ENCODE measurements around the gene PPP1R2.
"Not testable (repeated sequence)": the region's sequence is repeated elsewhere in the genome, so short reads cannot be mapped to it uniquely, and the experiment has no call there.

The PPP1R2 gene

DNA sequence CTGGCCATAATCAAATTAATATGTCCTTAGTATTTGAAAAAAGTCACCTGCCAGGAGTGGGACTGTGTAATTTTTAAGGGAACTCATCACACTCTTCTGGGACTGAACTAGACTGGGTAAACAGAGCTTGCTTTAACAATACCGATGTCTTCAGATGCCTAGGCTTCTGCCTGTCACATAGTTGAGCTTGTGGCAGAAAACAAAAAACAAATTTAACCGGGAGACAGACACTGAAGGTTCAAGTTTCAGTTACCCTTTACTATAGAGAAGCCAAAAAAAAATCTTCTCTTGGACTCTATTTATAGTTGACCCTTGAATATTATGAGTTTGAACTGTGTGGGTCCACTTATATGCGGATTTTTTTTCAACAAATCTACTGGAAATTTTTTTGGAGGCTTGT is 10.8 kb downstream of the PPP1R2 start:
- no peak for DNase-seq

DNA sequence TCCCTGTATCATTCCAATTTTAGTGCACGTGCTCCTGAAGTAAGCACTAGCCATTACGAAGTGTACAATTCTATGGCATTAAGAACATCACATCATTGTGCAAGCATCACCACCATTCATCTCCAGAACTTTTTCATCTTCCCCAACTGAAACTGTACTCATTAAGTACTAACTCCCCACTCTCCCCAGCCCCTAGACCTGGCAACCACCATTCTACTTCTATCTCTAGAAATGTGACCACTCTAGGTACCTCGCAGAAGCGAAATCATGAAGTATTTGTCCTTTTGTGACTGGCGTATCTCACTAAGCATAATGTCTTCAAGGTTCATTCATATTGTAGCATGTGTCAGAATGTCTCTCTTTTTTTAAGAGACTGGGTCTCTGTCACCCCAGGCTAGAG is 11.4 kb downstream of the PPP1R2 start:
- no peak for DNase-seq

DNA sequence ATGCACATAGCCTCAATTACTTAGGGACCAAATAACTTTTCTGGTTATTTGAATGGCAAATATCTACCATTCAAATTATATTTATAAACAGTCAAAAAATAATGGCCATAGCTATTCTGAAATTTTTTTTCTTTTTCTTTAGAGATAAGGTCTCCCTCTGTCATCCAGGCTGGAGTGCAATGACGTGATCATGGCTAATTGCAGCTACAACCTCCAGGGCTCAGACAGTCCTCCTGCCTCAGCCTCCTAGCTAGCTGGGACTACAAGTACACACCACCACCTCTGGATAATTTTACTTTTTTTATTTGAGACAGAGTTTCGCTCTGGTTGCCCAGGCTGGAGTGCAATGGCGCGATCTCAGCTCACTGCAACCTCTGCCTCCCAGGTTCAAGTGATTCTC is 16.6 kb downstream of the PPP1R2 start:
- no peak for DNase-seq

DNA sequence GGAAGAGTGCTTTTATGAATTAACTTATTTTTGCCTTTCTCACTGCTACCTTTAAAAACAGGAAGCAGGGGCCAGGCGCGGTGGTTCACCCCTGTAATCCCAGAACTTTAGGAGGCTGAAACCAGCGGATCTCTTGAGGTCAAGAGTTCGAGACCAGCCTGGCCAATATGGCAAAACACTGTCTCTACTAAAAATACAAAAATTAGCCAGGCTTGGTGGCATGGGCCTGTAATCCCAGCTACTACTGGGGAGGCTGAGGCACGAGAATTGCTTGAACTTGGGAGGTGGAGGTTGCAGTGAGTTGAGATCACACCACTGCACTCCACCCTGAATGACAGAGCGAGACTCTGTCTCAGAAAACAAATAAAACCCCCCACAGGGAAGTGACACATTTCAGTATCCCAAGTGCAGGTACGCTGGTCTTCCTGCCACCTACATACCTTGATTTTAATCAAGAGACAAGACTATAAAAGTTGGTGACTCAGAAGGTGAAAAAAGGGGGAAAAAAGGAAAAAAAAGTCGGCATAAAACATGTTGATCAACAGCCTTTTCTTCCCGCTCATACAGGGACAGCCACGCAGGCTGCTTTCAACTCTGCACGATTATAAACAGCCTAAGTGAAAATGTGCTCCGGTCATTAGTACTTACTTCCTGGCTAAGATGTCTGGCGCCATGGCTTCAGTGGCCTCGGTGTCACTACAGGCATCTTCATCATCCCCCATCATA is 18.8 kb downstream of the PPP1R2 start:
- DNase-seq = no peak

DNA sequence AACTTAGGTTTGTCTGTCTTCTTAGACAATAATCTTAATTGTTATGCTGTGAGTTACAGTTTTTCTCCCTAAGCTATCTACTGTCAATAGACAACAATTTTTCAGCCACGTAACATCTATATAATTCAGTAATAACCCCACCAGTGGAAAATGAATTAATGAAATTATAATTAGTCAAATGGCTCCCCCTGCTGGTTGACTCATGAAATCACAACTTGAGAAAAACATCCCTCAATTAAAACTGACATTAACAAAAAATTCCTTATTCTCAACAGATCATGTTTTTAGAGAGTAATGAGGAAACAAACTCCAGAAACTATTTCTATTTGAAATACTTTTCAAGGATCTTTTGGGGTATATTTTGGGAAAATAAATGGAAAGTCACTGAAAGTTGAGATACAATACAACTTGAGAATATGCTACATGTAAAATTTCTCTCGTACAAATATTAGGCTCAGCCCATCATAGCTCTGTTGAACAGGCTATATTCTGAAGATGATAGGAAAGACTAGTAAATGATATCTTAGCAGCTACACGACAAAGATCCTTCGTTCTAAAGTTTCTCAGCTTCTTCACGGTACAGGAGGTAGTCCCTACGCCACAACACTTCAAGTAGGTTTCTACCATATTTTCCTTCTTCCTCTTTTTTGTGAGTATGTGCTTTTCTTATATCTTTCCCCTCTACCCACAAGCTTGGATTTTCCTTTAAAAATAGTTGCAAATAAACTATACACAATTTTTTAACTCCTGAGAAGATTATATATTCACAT is 20.7 kb downstream of the PPP1R2 start:
- DNase-seq = peak; percentile 25

DNA sequence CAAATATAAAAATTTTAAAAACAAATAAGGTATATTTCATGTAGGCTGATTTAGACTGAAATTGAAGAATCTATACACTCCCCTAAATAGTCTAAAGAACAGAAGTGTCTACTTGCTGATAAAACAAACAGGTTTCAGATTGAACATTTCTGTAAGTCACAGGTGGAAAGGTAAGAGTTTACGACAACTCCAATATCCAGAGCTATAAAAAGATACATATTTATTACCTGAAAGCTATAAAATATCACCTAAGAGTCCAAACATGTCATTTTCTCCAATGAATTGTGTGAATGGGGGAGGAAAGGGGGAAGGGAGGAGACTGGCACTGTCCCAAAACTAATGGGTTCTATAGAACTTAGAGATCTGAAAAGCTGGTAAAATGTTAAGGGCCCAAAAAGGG is 26.1 kb downstream of the PPP1R2 start:
- DNase-seq = no peak

DNA sequence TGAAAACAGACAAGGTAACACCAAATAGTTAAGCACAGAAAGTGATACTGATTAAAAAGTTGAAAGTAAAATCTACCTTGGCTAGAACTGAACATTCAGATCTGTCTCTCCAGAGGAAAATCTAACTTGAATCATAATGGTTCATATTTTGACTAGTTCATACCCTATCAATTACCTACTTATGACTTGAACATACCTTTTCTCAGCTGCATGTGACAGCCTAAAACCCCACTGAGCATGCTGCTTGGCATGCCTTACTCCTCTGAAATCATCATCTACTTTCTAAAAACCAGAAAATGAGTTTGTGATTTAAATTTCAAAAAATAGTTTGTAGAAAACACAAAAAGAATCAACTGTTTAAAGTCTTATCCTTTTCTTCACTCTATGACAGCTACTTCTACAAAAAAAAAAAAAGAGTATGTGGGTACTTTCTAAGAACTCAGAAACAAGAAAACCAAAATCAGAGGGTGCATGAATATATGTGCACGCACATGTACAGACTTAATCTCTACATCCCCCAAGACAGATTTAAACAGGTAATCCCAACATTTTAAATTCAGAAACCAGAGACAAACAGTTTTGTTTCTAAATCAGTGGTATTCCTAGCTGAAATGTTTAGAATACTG is 28.4 kb downstream of the PPP1R2 start:
- DNase-seq = not testable (repeated sequence)

DNA sequence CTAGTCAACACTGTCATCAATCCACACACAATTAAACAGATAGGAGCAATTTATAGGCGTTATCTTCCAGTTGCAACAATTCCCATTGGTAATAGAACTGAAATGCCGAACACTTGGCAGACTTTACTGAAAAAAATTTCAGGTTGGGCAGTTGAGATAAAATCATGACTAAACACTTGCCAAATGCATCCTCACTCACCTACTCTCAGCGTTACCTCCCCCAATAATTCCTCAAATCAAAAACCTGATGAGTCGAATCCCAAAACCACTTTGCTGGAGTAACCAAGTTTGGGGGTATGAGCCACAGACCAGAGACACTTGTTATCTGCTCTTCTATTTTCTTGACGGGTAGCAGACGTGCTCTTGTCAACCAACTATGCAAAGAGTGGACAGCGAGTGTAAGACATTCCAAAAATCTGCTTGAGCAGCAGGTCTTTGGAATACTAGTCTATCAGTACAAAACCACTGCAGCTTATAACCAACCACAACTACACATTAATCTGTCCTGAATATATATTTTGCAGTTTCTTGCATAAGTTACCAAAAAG is 30.3 kb downstream of the PPP1R2 start:
- DNase-seq = no peak

DNA sequence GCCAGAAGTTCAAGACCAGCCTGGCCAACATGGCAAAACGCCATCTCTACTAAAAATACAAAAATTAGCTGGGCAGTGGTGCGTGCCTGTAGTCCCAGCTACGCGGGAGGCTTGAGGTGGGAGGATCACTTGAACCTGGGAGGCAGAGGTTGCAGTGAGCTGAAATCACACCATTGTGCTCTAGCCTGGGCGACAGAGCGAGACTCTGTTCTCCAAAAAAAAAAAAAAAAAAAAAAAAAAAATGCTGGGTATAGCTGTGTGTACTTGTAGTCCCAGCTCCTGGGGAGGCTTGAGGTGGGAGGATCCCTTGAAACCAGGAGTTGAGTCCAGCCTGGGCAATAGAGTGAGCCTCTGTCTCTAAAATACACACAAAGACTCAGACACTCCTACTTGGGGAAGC is 32.0 kb downstream of the PPP1R2 start:
- no peak for DNase-seq

DNA sequence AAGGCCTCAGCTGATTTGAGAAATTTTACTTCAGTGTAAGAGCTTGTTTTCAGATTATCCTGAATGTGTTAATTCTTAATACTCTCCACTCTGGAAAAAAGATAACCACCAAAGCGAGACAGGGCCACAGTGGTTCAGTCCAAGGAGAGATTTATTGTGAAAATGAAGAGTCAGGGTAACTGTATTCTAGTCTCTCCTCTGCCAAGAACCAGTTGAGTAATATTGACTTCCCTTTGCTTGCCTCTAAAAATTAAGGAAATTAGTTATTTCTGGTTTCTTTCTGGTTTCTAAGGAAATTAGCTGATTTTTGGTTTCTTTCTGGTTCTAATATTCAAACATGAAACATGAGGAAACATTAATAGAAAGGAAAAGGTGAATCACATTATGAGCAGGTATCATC is 34.9 kb downstream of the PPP1R2 start:
- DNase-seq = no peak

DNA sequence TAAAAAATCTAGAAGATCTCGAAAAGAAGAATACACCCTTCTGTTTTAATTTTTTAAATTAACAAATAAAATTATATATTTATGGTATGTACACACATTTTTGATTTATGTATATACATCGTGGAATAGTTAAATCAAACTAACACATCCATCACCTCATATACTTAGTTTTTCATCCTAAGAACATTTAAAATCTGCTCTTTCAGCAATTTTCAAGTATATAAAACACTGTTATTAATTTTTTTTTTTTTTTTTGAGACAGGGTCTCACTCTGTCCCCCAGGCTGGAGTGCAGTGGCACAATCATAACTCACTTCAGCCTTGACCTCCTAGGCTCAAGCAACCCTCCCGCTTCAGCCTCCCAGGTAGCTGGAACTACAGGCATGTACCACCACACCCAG is 67.5 kb downstream of the PPP1R2 start:
- no peak for DNase-seq

DNA sequence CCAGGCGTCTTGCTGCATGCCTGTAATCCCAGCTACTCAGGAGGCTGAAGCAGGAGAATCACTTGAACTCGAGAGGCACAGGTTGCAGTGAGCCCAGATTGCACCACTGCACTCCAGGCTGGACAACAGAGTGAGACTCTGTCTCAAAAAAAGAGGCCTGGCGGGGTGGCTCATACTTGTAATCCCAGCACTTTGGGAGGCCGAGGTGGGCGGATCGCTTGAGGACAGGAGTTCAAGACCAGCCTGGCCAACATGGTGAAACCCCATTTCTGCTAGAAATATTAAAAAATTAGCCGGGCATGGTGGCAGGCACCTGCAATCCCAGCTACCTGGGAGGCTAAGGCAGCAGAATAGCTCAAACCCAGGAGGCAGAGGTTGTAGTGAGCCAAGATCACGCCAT is 68.0 kb downstream of the PPP1R2 start:
- DNase-seq = not testable (repeated sequence)

DNA sequence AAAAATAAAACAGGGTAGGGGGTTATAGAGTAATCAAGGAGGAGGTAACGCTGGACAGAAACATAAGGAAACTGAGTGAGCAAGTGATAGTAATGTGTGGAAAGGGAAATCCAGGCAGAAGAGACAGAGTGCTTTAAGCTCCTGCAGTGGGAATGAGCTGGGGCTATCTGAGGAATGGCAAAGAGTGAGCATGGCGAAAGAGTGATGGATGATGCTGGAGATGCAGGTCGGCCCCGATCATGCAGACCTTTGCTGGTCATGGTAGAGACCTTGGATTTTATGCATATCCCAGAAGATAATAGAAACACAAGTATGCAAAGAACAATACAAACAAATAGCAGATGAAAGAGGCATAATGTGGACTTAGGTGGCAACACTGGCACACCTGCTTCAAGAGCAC is 74.3 kb downstream of the PPP1R2 start:
- no peak for DNase-seq

DNA sequence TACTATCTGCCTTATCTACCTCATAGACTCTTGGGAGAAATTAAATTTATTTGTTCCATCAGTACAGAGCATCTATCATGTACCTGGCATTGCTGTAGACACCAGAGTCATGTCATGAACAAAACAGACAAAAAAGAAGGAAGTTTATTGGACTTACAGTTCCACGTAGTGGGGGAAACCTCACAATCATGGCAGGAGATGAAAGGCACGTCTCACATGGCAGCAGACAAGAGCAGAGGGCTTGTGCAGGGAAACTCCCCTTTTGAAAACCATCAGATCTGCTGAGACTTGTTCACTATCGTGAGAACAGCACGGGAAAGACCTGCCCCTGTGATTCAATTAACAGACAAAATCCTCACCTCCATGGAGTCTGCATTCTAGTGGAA is 74.7 kb downstream of the PPP1R2 start:
- no peak for DNase-seq

DNA sequence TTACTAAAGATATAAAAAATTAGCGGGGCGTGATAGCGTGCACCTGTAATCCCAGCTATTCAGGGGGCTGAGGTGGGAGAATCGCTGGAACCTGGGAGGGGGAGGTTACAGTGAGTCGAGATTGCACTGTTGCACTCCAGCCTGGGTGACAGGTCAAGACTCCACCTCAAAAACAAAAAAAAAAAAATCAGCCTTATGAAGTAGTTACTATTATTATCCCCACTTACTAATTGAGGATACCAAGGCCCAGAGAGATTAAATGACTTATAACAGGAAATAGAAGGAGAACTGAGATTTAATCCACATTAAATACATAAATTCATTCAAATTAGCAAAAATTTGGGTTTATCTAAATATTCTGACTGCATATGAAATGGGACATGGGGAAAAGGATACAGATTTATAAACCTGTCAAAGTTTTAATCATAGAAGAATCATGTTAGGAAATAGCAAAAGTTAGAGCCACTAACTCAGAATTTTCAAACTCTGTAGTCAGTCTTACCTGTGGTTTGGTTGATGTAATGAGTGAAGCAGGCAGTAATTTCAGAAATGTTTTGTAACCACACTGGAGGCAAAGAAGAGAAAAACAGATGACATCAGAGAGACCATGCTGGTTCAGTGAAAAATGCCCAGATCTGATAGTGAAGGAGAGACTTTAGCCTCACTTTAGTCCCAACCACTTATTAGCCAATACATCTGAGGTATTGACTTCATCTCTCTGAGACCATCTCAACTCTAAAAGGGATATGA is 75.3 kb downstream of the PPP1R2 start:
- no peak for DNase-seq

DNA sequence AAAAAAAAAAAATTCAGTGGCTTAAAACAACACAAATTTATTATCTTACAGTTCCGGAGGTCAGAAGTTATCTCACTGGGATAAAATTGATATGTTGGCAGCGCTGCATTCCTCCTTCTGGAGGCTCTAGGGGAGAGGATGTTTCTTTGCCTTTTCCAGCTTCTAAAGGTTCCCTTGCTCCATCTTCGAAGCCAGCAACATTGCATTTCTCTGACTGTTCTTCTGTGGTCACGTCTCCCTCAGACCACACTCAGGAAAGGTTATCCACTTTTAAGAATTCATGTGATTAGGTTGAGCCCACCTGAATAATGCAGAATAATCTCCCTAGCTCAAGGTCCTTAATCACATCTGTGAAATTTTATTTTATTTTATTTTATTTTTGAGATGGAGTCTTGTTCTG is 76.9 kb downstream of the PPP1R2 start:
- no peak for DNase-seq
